Activated CD8-positive, alpha-beta T cell treated with anti-CD3 and anti-CD28 coated beads for 36 hours (primary cell): ENCODE results near the gene NCBP3. TPM values are rescaled to one million over a fixed set of nuclear protein-coding genes. Genes with fewer than 3 reads are reported as not detected.

Experiments used
- ATAC-seq: fragments of 200-7000 bp; cut with Tn5 transposase; one replicate; pipeline ENCODE4 v1.10.0; 2021; ENCODE audit warnings: mild to moderate bottlenecking, moderate library complexity
- CTCF ChIA-PET: fragments of 350-600 bp; sonication (Branson Sonifier 250); formaldehyde crosslinking; loops from one replicate; lab custom pipeline; 2021; ENCODE audit warnings: antibody characterized with exemption; lab: Charles Lee
- POLR2A ChIA-PET: fragments of 350-600 bp; sonication (Branson Sonifier 250); formaldehyde crosslinking; loops from one replicate; lab custom pipeline; 2021; ENCODE audit warnings: antibody characterized with exemption; lab: Charles Lee
- DNase-seq: peaks from one replicate; pipeline ENCODE4 v3.0.0-alpha.2; 2020
- H3K27ac Mint-ChIP-seq: one replicate; pipeline ENCODE4 v1.8.0; 2021; ENCODE audit warnings: mild to moderate bottlenecking, mixed read lengths
- H3K27me3 Mint-ChIP-seq: one replicate; pipeline ENCODE4 v1.8.0; 2021; ENCODE audit warnings: mixed read lengths
- H3K36me3 Mint-ChIP-seq: one replicate; pipeline ENCODE4 v1.8.0; 2021; ENCODE audit warnings: low read depth, mixed read lengths
- H3K4me1 Mint-ChIP-seq: one replicate; pipeline ENCODE4 v1.8.0; 2021; ENCODE audit warnings: low read depth, mixed read lengths
- H3K4me3 Mint-ChIP-seq: one replicate; pipeline ENCODE4 v1.8.0; 2021; ENCODE audit warnings: mild to moderate bottlenecking, moderate library complexity, mixed read lengths
- H3K9me3 Mint-ChIP-seq: one replicate; pipeline ENCODE4 v1.8.0; 2021; ENCODE audit warnings: mixed read lengths
- intact Hi-C: fragments of 100-400 bp; cut with micrococcal nuclease; formaldehyde crosslinking; loops from one replicate; pipeline ENCODE4 v1.10.0; 2022
- total RNA-seq, 2 experiments: library from RNA; stranded (reverse); gene quantifications; one replicate each; pipeline ENCODE4 v1.2.3, GENCODE V29; 2021
- TF ChIP-seq, protein P1 (sequence below): fragments of 200-600 bp; IDR thresholded peaks from one replicate; pipeline ENCODE4 v1.8.0; 2022; ENCODE audit warnings: antibody characterized with exemption, mild to moderate bottlenecking

NCBP3 gene
- total RNA-seq, 2 experiments from 2014 or later, result 34.7 to 41.1 TPM

DNA sequence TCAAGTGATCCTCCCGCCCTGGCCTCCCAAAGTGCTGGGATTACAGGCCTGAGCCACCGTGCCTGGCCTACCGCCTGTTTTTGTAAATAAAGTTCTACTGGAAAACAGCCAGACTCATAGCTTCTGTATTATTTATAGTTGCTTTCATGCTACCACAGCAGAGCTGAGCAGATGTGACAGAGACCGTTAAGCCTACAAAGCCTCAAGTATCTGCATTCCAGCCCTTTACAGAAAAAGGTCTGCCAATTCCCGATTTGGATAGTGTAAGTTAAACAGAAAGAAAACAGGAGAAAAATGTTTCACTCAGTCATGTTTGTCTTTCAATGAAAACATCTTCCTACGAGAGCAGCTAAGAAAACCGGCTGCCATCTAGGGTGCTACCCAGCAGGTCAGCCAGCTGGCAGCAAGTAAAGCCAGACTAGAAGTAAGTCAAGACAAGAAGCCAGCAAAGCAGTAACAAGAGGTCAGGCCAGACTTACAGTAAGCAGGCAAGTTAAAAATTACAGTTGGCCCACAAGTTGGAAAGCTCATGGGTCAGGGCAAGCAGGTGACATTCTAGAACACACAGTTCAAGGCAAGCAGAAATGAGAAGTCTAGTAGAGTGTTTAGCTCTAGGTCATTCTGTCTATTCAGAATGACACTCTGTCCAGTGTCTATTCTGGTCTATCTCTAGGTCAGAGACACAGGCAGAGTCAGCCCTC is 17.7 kb downstream of the NCBP3 start:
- intact Hi-C loops, result no loop called here

DNA sequence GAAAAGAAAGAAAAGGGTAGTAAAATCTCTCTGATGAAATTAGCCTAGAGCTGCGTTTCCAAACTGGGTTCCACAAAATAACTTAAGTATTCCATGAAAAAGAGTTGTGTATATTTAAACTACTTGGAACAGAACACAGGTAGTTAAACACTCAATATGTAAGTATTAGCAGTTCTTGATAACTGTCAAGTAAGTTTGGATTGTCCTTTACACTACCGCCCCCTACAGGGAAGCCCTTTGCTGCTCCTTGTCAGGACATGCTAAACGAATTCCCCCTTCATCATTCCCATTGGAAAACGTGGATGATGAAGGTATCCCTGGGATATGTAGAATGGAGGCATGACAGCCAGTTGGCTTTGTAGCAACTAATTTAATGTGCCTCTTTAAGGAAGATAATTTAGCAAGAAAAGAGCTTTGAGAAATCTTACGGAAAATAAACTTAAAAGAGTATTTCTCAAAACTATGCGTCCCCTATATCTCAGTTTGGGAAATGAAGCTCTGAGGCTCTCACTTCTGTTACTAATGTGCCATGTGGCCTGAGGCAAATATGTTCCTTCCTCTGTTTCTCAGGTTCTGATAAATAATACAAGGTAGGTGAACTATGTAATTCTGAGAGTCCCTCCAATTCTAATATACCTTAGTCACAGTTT is 18.8 kb downstream of the NCBP3 start:
- ChIA-PET POLR2A (interaction anchor here (0.6 to 5.3 kb wide), 5 partner anchors 18 to 216 kb away, joined by 3 to 33 read pairs (median 5); partner anchors contain the start of gene NCBP3), CTCF (interaction anchor here (0.6 to 7.9 kb wide), 44 partner anchors 9 to 331 kb away, joined by 3 to 367 read pairs (median 5); partner anchors contain the start of genes CTNS, HASPIN, ITGAE and NCBP3)
- intact Hi-C loops, result loop anchor here (1.0 kb wide), 1 partner anchor 89 kb away; no protein-coding TSS in a partner anchor
- Mint-ChIP-seq H3K4me3 (no peak overlapping the region), H3K4me1 (peaks cover 9% of the 10 kb centered on the region), H3K27ac (peak overlapping the region; percentile 25), H3K9me3 (no peaks in the 10 kb centered on the region), H3K36me3 (peaks cover 15% of the 10 kb centered on the region), H3K27me3 (no peaks in the 10 kb centered on the region)
- ATAC-seq (no peak), DNase-seq (peak; percentile 89)
- TF ChIP-seq, protein P1, sequence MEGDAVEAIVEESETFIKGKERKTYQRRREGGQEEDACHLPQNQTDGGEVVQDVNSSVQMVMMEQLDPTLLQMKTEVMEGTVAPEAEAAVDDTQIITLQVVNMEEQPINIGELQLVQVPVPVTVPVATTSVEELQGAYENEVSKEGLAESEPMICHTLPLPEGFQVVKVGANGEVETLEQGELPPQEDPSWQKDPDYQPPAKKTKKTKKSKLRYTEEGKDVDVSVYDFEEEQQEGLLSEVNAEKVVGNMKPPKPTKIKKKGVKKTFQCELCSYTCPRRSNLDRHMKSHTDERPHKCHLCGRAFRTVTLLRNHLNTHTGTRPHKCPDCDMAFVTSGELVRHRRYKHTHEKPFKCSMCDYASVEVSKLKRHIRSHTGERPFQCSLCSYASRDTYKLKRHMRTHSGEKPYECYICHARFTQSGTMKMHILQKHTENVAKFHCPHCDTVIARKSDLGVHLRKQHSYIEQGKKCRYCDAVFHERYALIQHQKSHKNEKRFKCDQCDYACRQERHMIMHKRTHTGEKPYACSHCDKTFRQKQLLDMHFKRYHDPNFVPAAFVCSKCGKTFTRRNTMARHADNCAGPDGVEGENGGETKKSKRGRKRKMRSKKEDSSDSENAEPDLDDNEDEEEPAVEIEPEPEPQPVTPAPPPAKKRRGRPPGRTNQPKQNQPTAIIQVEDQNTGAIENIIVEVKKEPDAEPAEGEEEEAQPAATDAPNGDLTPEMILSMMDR, result peak; percentile 97

More for the DNA sequence above, 17.7 kb downstream of the NCBP3 start:
- no peak overlapping the region for H3K4me3 Mint-ChIP-seq
- CTCF ChIA-PET, result interaction anchor here (0.6 to 7.9 kb wide), 29 partner anchors 10 to 192 kb away, joined by 3 to 367 read pairs (median 7); partner anchors contain the start of genes CTNS, HASPIN, NCBP3 and P2RX5
- POLR2A ChIA-PET, result interaction anchor here (1.9 to 5.3 kb wide), 2 partner anchors 17 to 90 kb away, joined by 5 to 33 read pairs; partner anchors contain the start of gene NCBP3
- no peak overlapping the region for H3K27ac Mint-ChIP-seq
- peaks cover 7% of the 10 kb centered on the region for H3K4me1 Mint-ChIP-seq
- no peaks in the 10 kb centered on the region for H3K9me3 Mint-ChIP-seq
- ATAC-seq, result no peak
- TF ChIP-seq, protein P1, result no peak
- no peak for DNase-seq
- H3K27me3 Mint-ChIP-seq, result no peaks in the 10 kb centered on the region
- peaks cover 13% of the 10 kb centered on the region for H3K36me3 Mint-ChIP-seq

DNA sequence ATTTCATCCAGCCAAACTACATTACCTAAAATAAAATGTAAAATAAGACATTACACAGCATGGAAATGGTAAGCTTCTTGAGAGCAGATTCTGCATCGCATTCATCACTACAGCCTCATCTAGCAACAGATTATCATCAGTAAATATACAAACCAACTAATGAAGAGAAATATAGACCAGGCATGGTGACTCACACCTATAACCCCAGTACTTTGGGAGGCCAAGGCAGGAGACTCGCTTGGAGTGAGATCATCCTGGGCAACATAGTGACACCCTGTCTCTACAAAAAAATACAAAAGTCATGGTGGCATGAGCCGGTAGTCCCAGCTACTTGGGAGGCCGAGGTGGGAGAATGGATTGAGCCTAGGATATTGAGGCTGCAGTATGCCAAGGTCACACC is 19.9 kb downstream of the NCBP3 start:
- Mint-ChIP-seq H3K27me3 (no peaks in the 10 kb centered on the region), H3K27ac (peak overlapping the region; percentile 7), H3K4me3 (no peak overlapping the region), H3K4me1 (peaks cover 9% of the 10 kb centered on the region), H3K36me3 (peaks cover 24% of the 10 kb centered on the region), H3K9me3 (no peaks in the 10 kb centered on the region)
- TF ChIP-seq, protein P1, result no peak
- intact Hi-C loops, result no loop called here
- ChIA-PET CTCF (interaction anchor here (0.8 to 7.9 kb wide), 22 partner anchors 8 to 190 kb away, joined by 3 to 367 read pairs (median 10); partner anchors contain the start of genes CTNS, ITGAE, NCBP3 and SHPK), POLR2A (interaction anchor here (0.7 to 1.3 kb wide), 2 partner anchors 16 to 21 kb away, joined by 4 to 6 read pairs; no protein-coding TSS in a partner anchor)
- no peak for ATAC-seq
- DNase-seq, result no peak

DNA sequence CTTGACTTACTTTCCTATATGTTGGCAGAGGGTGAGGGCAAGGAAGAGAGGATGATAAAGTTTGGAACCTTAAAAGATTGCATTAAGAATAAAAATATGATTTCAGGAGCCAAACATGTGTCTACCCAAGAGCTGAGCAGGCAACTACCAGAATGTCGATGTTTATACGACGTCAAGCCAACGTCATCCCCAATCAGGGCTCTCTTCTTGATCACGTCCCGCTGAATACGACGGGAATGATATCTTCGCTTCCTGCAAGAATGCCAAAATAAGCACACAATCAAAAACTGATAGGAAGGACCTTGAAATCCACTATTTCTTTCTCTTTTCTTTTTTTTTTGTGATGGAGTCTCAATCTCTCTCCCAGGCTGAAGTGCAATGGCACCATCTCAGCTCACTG is 24.9 kb downstream of the NCBP3 start:
- no peaks in the 10 kb centered on the region for H3K9me3 Mint-ChIP-seq
- peaks cover 4% of the 10 kb centered on the region for H3K4me1 Mint-ChIP-seq
- intact Hi-C loops, result no loop called here
- H3K27me3 Mint-ChIP-seq, result no peaks in the 10 kb centered on the region
- H3K27ac Mint-ChIP-seq, result no peak overlapping the region
- ChIA-PET POLR2A (interaction anchor here (0.7 to 1.3 kb wide), 3 partner anchors 14 to 196 kb away, joined by 3 to 4 read pairs (median 4); no protein-coding TSS in a partner anchor), CTCF (interaction anchor here (1.3 to 2.6 kb wide), 2 partner anchors 23 to 83 kb away, joined by 3 to 14 read pairs; no protein-coding TSS in a partner anchor)
- no peak overlapping the region for H3K4me3 Mint-ChIP-seq
- no peak for DNase-seq
- ATAC-seq, result no peak
- TF ChIP-seq, protein P1, result no peak
- peaks cover 34% of the 10 kb centered on the region for H3K36me3 Mint-ChIP-seq
